T-helper 22 cell (primary cell): Measurements from ENCODE around the gene ENC1.
A peak's percentile ranks its signal among the peaks of the same experiment; 100 is the strongest.

Experiments
- DNase-seq: peaks from one replicate; pipeline ENCODE4 v3.0.0-alpha.2; 2020; ENCODE audit warnings: low read depth

Gene ENC1

DNA sequence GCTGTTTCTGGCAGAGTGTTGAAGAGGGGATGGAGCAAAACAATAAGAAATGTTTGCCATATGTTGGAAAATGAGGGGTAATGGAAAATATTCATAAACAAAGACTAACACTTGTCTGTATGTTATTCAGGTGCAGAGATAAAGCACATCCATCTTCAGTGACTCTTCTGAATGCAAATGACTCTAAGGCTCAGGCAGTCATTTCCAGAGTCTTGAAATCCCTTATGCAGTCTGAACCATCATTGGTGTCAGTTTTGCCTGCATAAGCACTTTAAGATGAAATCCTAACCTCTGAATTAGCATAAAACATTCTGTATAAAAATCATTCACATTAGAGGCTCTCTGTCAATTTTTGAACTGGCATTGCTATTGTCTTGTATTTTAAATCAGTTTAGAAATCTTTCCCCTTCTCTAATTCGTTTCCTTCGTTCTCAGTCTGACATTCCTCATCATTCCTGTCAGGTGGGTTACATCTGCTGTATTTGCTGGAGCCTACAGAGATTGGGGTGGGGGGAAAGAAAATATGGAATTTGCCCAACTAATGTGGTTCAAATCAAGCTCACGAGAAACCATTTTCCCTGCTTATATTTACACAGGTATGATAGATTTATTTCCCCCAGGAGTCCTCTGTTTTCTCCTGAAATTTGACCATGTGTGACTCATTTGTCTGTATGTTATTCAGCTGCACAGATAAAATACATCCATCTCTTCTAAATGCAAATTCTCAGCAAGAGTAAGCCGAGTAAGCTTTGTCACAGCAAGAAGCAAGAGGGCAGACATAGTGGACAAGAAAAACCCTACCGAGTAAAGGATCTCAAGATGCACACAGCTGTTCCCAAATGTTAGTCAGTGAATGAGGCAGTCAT is 31.6 kb downstream of the ENC1 start:
- DNase-seq = no peak

- DNase-seq = no peak
Measured at GRCh38 chr5:74605759-74606158, 34.8 kb downstream of the ENC1 start.

- no peak for DNase-seq
Measured at GRCh38 chr5:74603376-74603775, 37.2 kb downstream of the ENC1 start.

DNA sequence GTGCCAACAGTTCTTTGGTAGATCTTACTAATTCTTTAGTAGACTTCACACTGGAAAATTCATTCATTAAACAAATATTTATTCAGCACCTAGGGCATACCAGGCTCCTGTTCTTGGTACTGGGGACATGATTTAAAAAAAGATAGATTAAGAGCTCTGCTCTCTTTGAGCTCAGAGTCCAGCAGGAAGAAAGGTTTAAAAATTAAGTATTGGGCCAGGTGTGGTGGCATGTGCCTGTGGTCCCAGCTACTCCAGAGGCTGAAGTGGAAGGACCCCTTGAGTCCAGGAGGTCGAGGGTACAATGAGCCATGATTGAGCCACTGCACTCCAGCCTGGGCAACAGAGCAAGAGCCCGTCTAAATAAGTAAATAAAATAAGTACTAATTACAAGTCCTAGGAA is 41.4 kb downstream of the ENC1 start:
- no peak for DNase-seq

- DNase-seq = no peak
Measured at GRCh38 chr5:74598731-74599130, 41.8 kb downstream of the ENC1 start.

GRCh38 chr5:74596927-74597326 is 43.6 kb downstream of the ENC1 start:
- DNase-seq = no peak

- DNase-seq = no peak
Measured at GRCh38 chr5:74595143-74595925, 45.2 kb downstream of the ENC1 start.

DNA sequence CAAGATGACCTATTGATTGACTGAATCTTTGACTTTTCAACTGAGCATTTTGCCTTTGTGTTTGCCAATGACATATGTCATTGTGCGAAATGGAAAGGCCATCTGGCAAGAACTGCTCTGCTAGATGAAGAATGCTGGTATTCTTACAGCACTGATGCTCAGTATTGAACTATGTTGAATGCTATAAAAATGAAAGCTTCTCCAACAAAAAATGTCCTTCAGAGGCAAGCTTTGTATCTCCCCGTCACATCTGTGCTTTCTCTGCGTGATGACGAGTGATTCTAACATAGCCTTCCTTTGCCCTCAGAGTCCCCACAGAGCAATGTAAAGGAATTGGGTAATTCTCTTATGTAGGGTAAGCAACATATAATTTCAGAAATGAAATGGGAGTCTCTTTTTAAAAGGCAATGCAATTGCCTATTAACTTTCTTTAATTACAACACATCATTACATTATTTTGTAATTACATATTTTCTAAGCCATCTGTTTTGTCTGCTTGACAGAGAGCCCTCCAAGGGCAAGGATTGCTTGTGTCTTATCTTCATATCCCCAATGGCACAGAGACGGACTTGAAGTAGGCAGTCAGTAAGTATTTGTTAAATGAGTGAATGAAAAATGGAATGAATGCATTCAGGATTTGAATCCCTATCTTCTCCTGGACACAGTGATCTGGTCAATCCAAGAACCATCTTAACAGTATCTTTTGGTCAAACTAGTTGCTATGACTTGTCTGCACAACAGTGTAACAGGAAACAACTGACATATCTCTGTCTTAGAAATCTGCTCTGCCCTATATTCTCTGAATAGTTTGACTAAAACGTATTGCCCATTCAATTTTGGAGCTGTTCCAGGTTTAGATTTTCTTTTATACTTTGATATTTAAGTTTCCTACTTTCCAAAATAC is 46.1 kb downstream of the ENC1 start:
- no peak for DNase-seq

GRCh38 chr5:74589204-74590056 is 51.1 kb downstream of the ENC1 start:
- DNase-seq = no peak

- DNase-seq = no peak
Measured at GRCh38 chr5:74588415-74588814, 52.1 kb downstream of the ENC1 start.

- DNase-seq = no peak
Measured at GRCh38 chr5:74587890-74588289, 52.6 kb downstream of the ENC1 start.

GRCh38 chr5:74587300-74587699 is 53.2 kb downstream of the ENC1 start:
- no peak for DNase-seq

GRCh38 chr5:74586856-74587255 is 53.7 kb downstream of the ENC1 start:
- no peak for DNase-seq

- DNase-seq = no peak
Measured at GRCh38 chr5:74582853-74583252, 57.7 kb downstream of the ENC1 start.

DNA sequence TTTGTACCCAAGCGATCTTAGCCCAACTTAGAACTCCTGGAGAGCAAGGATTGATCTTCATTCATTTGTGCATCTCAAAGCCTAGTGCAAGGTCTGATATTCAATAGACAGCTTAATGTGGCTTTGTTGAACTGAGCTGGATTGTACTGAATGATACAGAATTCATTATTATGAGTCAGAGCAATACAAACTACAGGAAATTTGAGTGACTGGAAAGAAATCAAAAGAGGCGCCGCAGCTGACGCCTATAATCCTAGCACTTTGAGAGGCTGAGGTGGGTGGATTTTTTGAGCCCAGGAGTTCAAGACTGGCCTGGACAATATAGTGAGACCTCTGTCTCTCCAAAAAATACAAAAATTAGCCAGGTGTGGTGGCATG is 58.6 kb downstream of the ENC1 start:
- no peak for DNase-seq

GRCh38 chr5:74580729-74581109 is 59.8 kb downstream of the ENC1 start:
- DNase-seq = no peak

GRCh38 chr5:74579215-74579614 is 61.3 kb downstream of the ENC1 start:
- DNase-seq = peak; percentile 31

DNA sequence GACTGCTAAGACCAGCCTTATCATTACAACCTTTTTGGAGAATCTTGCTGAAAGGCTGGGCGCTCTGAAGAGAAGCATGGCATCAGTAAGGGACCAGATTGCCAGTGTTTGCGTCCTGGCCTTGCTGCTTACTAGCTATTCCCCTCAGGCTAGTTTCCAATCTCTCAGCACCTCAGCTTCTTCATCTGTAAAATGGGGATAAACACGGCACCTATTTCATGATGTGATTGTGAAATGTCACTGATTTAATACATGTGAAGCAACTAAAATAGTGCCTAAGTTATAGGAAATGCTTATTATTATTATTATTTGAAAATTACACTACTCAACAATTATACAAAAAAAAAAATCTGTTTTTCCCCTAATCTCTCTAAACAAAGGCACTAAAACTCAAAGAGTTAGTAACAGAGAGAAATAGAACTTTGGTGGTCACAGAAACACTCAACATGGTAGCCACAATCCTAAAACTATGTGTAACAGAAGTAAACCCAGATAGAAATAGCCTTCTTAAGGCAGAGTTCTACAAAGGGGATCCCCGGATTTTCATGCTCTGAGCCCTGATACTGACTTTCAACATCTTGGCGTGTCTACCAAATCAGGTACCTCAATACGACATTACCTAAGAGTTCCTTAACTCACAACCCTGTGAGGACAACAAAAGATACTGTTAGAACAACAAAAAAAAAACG is 62.0 kb downstream of the ENC1 start:
- DNase-seq = no peak
